KMS-11 (cell line): Measurements from ENCODE around the gene PIGL.
"Not testable (repeated sequence)": the region's sequence is repeated elsewhere in the genome, so short reads cannot be mapped to it uniquely, and the experiment has no call there.

Source experiments
- H2AFZ ChIP-seq: fragments of 200-600 bp; sonication (generic); 2 replicates; pipeline ENCODE4 v1.6.1; 2016; ENCODE audit warnings: antibody characterized with exemption, mixed run types, low read depth
- H3K27ac ChIP-seq: fragments of 200-600 bp; sonication (generic); 2 replicates; pipeline ENCODE4 v1.6.1; 2016; ENCODE audit warnings: mild to moderate bottlenecking, mixed run types
- H3K27me3 ChIP-seq: fragments of 200-600 bp; sonication (generic); 2 replicates; pipeline ENCODE4 v1.6.1; 2017; ENCODE audit warnings: mild to moderate bottlenecking, low read depth, mixed run types, moderate library complexity; ENCODE audit not compliant: insufficient read depth
- H3K36me3 ChIP-seq: fragments of 200-600 bp; sonication (generic); 2 replicates; pipeline ENCODE4 v1.6.1; 2017; ENCODE audit warnings: mild to moderate bottlenecking, mixed run types; ENCODE audit not compliant: insufficient read depth
- H3K4me1 ChIP-seq: fragments of 200-600 bp; sonication (generic); 2 replicates; pipeline ENCODE4 v1.6.1; 2016; ENCODE audit warnings: mild to moderate bottlenecking, low read depth, mixed run types; ENCODE audit not compliant: poor library complexity, severe bottlenecking
- H3K4me2 ChIP-seq: fragments of 200-600 bp; sonication (generic); 2 replicates; pipeline ENCODE4 v1.7.0; 2016; ENCODE audit warnings: mild to moderate bottlenecking, mixed run types
- H3K4me3 ChIP-seq: fragments of 200-600 bp; sonication (generic); IDR thresholded peaks from 2 replicates; pipeline ENCODE4 v1.6.1; 2017; ENCODE audit warnings: low read depth, low read length, mixed read lengths; ENCODE audit not compliant: insufficient read depth
- H3K79me2 ChIP-seq: fragments of 200-600 bp; sonication (generic); 2 replicates; pipeline ENCODE4 v1.6.1; 2016; ENCODE audit warnings: low read depth, mixed run types; ENCODE audit not compliant: insufficient read depth
- H3K9ac ChIP-seq: fragments of 200-600 bp; sonication (generic); 2 replicates; pipeline ENCODE4 v1.6.1; 2016; ENCODE audit warnings: mild to moderate bottlenecking, mixed run types
- H4K20me1 ChIP-seq: fragments of 200-600 bp; sonication (generic); 2 replicates; pipeline ENCODE4 v1.6.1; 2016; ENCODE audit warnings: mild to moderate bottlenecking, mixed run types; ENCODE audit not compliant: insufficient read depth
- TF ChIP-seq, protein P1 (sequence below): fragments of 200-600 bp; sonication (generic); conservative IDR thresholded peaks from 2 replicates; pipeline ENCODE4 v1.6.1; 2017; ENCODE audit warnings: low read depth, mild to moderate bottlenecking, antibody characterized with exemption, low read length, moderate library complexity, mixed read lengths

PIGL gene

GRCh38 chr17:16187642-16188041 is 29.4 kb upstream of the PIGL start:
- Histone ChIP-seq H3K4me3 (no peak overlapping the region), H3K79me2 (no peaks in the 10 kb centered on the region; the same call in 1 of the 2 replicates), H3K4me2 (no peak overlapping the region), H4K20me1 (no peaks in the 10 kb centered on the region), H3K4me1 (no peaks in the 10 kb centered on the region), H3K27ac (no peak overlapping the region), H2AFZ (no peak overlapping the region), H3K27me3 (no peaks in the 10 kb centered on the region), H3K36me3 (no peaks in the 10 kb centered on the region), H3K9ac (no peak overlapping the region)
- TF ChIP-seq, protein P1, sequence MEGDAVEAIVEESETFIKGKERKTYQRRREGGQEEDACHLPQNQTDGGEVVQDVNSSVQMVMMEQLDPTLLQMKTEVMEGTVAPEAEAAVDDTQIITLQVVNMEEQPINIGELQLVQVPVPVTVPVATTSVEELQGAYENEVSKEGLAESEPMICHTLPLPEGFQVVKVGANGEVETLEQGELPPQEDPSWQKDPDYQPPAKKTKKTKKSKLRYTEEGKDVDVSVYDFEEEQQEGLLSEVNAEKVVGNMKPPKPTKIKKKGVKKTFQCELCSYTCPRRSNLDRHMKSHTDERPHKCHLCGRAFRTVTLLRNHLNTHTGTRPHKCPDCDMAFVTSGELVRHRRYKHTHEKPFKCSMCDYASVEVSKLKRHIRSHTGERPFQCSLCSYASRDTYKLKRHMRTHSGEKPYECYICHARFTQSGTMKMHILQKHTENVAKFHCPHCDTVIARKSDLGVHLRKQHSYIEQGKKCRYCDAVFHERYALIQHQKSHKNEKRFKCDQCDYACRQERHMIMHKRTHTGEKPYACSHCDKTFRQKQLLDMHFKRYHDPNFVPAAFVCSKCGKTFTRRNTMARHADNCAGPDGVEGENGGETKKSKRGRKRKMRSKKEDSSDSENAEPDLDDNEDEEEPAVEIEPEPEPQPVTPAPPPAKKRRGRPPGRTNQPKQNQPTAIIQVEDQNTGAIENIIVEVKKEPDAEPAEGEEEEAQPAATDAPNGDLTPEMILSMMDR: no peak

DNA sequence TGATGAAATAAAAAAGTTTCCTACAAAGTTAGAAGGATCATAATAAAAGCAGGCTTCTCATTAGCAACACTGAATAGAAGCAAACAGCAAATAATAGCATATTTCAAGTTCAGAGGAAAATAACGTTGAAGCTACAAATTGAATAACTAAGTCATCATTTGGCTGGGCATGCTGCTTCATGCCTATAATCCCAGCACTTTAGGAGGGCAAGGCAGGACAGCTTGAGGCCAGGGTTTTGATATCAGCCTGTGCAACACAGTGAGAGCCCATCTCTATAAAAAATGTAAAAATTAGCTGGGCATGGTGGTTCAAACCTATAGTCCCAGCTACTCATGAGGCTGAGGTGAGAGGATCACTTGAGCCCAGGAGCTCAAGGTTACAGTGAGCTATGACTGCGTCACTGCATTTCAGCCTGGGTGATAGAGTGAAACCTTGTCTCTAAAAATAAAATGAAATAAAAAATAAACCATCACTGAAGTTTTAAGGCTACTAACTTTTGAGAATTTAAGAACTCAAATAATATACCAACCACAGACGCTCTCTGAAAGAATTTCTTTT is 27.1 kb upstream of the PIGL start:
- Histone ChIP-seq H3K36me3 (no peaks in the 10 kb centered on the region), H3K4me3 (no peak overlapping the region), H3K4me2 (no peak overlapping the region), H3K27me3 (no peaks in the 10 kb centered on the region), H3K79me2 (no peaks in the 10 kb centered on the region; the same call in 1 of the 2 replicates), H3K27ac (no peak overlapping the region), H4K20me1 (no peaks in the 10 kb centered on the region), H3K9ac (no peak overlapping the region), H3K4me1 (no peaks in the 10 kb centered on the region), H2AFZ (no peak overlapping the region)
- TF ChIP-seq, protein P1: no peak

GRCh38 chr17:16190703-16191360 is 26.2 kb upstream of the PIGL start:
- Histone ChIP-seq H3K4me3 (no peak overlapping the region), H3K9ac (no peak overlapping the region), H3K4me2 (no peak overlapping the region), H3K4me1 (no peaks in the 10 kb centered on the region), H3K79me2 (no peaks in the 10 kb centered on the region; the same call in 1 of the 2 replicates), H4K20me1 (no peaks in the 10 kb centered on the region), H3K27ac (no peak overlapping the region), H3K36me3 (no peaks in the 10 kb centered on the region), H2AFZ (no peak overlapping the region), H3K27me3 (no peaks in the 10 kb centered on the region)
- TF ChIP-seq, protein P1: no peak

GRCh38 chr17:16191604-16192003 is 25.4 kb upstream of the PIGL start:
- Histone ChIP-seq H3K4me1 (no peaks in the 10 kb centered on the region), H3K27me3 (no peaks in the 10 kb centered on the region), H3K4me3 (no peak overlapping the region), H4K20me1 (no peaks in the 10 kb centered on the region), H2AFZ (no peak overlapping the region), H3K36me3 (no peaks in the 10 kb centered on the region), H3K4me2 (no peak overlapping the region), H3K27ac (no peak overlapping the region), H3K79me2 (no peaks in the 10 kb centered on the region; the same call in 1 of the 2 replicates), H3K9ac (no peak overlapping the region)
- TF ChIP-seq, protein P1: no peak

- not testable (repeated sequence) for H3K27me3 ChIP-seq, H3K79me2 ChIP-seq, H3K27ac ChIP-seq, H3K4me3 ChIP-seq, H3K4me2 ChIP-seq, H2AFZ ChIP-seq, H3K9ac ChIP-seq, H3K36me3 ChIP-seq, H4K20me1 ChIP-seq, H3K4me1 ChIP-seq
These were observed 22.6 kb upstream of the PIGL start for GRCh38 chr17:16194307-16194835.
